Suprapubic skin (tissue), 4 donors: ENCODE data around the gene RGP1. TPM values are rescaled to one million over a fixed set of nuclear protein-coding genes. Genes with fewer than 3 reads are reported as not detected.

Experiments
- DNase-seq, 2 donors: peaks; one replicate each; pipeline ENCODE4 v3.0.0-alpha.2; 2019; ENCODE audit warnings: low spot score in 2 of 2
- H3K27ac ChIP-seq: fragments of 200-600 bp; sonication (generic); one replicate; pipeline ENCODE4 v1.5.1; 2019
- H3K27me3 ChIP-seq: fragments of 200-600 bp; sonication (generic); one replicate; pipeline ENCODE4 v1.5.1; 2019
- H3K36me3 ChIP-seq: fragments of 200-600 bp; sonication (generic); one replicate; pipeline ENCODE4 v1.5.1; 2019
- H3K4me1 ChIP-seq: fragments of 200-600 bp; sonication (generic); one replicate; pipeline ENCODE4 v1.5.1; 2019
- H3K4me3 ChIP-seq: fragments of 200-600 bp; sonication (generic); one replicate; pipeline ENCODE4 v1.5.1; 2019; ENCODE audit warnings: mild to moderate bottlenecking
- H3K9me3 ChIP-seq: fragments of 200-600 bp; sonication (generic); one replicate; pipeline ENCODE4 v1.5.1; 2019
- EP300 ChIP-seq: sonication (generic); formaldehyde crosslinking; IDR thresholded peaks from one replicate; pipeline ENCODE4 v1.6.1; 2017; ENCODE audit warnings: antibody characterized with exemption
- POLR2A ChIP-seq, 2 donors: fragments of 450-650 bp; IDR thresholded peaks; one replicate each; pipeline ENCODE4 v1.6.1; 2017; ENCODE audit warnings: antibody characterized with exemption in 2 of 2, mild to moderate bottlenecking in 2 of 2, moderate library complexity in 2 of 2
- POLR2AphosphoS5 ChIP-seq, 3 donors: sonication (generic); formaldehyde crosslinking; IDR thresholded peaks; one replicate each; pipeline ENCODE4 v1.6.1; 2017; ENCODE audit warnings: antibody characterized with exemption in 3 of 3
- WGBS: methylation state at CpG from one replicate; pipeline ENCODE4 v1.1.5; 2018; 5-methylcytosine and 5-hydroxymethylcytosine counted together
- total RNA-seq, 4 donors: library from RNA; depleted of rRNA; stranded (reverse); fragments of >200 nt; gene quantifications; one replicate each; pipeline ENCODE4 v1.1.0, GENCODE V29; 2016
- TF ChIP-seq, protein P1 (sequence below), 2 donors: fragments of 200-600 bp in 1 of 2; fragments of 450-650 bp in 1 of 2; sonication (generic) in 1 of 2; IDR thresholded peaks; one replicate each; pipeline ENCODE4 v1.5.1; 2016 to 2019; ENCODE audit warnings: antibody characterized with exemption in 2 of 2, mild to moderate bottlenecking in 1 of 2, moderate library complexity in 1 of 2

The RGP1 gene
- total RNA-seq, 4 donors from 2014 or later = 20.2 to 34.7 (median 27.7) TPM

DNA sequence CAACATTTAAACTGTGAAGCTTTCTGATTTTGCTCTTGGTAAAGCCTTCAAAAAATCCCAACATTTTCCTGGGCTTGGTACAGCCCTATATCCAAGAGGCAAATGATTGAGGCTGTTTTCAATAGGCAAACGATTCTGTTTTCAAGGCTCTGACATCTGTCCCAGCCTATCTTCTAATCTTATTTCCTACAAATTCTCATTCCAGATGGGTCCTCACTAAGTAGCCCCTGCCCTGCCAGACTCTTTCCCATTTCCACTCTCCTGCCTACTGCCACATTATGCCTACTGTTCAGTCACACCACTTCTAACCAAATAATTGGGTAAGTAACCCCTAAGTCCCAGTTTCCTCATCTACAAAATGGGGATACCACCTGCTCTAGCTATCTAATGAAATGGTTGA is 3.5 kb upstream of the RGP1 start:
- no peaks in the 10 kb centered on the region for H3K27me3 ChIP-seq
- 50% methylated on average over 1 of the region's 1 CpG for WGBS
- H3K4me1 ChIP-seq = peaks cover 49% of the 10 kb centered on the region
- TF ChIP-seq, protein P1, sequence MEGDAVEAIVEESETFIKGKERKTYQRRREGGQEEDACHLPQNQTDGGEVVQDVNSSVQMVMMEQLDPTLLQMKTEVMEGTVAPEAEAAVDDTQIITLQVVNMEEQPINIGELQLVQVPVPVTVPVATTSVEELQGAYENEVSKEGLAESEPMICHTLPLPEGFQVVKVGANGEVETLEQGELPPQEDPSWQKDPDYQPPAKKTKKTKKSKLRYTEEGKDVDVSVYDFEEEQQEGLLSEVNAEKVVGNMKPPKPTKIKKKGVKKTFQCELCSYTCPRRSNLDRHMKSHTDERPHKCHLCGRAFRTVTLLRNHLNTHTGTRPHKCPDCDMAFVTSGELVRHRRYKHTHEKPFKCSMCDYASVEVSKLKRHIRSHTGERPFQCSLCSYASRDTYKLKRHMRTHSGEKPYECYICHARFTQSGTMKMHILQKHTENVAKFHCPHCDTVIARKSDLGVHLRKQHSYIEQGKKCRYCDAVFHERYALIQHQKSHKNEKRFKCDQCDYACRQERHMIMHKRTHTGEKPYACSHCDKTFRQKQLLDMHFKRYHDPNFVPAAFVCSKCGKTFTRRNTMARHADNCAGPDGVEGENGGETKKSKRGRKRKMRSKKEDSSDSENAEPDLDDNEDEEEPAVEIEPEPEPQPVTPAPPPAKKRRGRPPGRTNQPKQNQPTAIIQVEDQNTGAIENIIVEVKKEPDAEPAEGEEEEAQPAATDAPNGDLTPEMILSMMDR (IDR thresholded peaks at IDR 0.05) = no peak
- TF ChIP-seq POLR2AphosphoS5 (IDR thresholded peaks at IDR 0.05) (no peak), POLR2A (IDR thresholded peaks at IDR 0.05) (no peak), EP300 (no peak)
- peak overlapping the region; percentile 83 for H3K4me3 ChIP-seq
- no peak overlapping the region for H3K27ac ChIP-seq
- H3K9me3 ChIP-seq = no peaks in the 10 kb centered on the region
- DNase-seq = no peak
- H3K36me3 ChIP-seq = peaks cover 43% of the 10 kb centered on the region

DNA sequence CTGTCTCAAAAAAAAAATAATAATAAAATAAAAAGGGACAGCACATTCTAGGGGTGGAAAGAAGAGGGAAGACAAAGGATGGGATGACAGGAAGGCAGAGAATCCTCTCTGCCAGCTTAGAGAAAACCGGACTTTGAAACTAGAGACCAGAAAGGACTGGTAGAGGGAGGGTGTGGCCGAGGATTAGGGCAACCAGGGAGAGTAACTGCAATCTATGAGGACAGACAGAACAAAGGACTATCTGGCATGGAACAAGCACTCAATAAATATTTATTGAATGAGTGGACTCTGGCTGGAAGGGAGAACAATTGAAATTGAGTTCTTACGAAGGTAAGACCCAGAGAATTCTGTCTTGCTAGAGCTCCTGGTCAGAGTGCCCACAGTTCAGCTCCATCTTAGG is 2.5 kb upstream of the RGP1 start:
- no peak for DNase-seq
- peaks cover 42% of the 10 kb centered on the region for H3K36me3 ChIP-seq
- no peaks in the 10 kb centered on the region for H3K9me3 ChIP-seq
- H3K4me3 ChIP-seq = peak overlapping the region; percentile 83
- no peak overlapping the region for H3K27ac ChIP-seq
- TF ChIP-seq POLR2A (IDR thresholded peaks at IDR 0.05) (no peak), POLR2AphosphoS5 (IDR thresholded peaks at IDR 0.05) (no peak)
- H3K4me1 ChIP-seq = peaks cover 51% of the 10 kb centered on the region
- WGBS = 50% methylated on average over 3 of the region's 3 CpGs
- no peaks in the 10 kb centered on the region for H3K27me3 ChIP-seq

DNA sequence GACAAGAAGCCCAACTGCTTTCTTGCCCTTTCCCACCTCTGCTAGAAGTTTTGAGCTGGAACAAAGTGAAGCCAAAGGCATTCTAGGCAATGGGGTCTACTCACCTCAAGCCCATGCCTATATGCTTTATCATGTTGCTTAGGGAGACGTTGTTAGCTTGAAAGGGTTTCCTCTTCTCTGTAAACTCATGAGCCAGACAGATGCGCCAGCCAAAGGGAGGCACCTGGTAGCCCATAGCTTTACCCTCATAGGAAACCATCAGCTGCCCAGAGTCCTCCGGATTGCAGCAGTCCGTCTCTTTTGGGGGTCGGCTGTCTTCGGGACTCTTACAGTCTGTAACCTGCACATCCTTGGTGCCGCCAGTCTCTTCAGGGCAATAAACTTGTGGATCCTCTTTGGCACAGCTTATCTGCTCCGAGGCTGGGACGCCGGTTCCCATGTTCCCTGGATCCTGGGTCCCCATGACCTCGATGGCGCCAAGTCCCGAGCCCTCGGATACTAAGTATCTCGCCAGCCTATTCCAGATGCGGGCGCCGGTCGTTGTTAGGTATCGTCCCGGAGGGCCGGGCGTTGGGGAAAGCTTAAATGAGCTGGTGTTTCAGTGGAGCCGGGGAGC is 737 bp upstream of the RGP1 start:
- Histone ChIP-seq H3K27me3 (no peaks in the 10 kb centered on the region), H3K9me3 (no peaks in the 10 kb centered on the region), H3K36me3 (peaks cover 42% of the 10 kb centered on the region), H3K4me3 (peak overlapping the region; percentile 83), H3K27ac (peak overlapping the region; percentile 83), H3K4me1 (peaks cover 51% of the 10 kb centered on the region)
- TF ChIP-seq POLR2AphosphoS5 (IDR thresholded peaks at IDR 0.05) = no peak
- DNase-seq = no peak
- WGBS = 1% methylated on average over 9 of the region's 24 CpGs

DNA sequence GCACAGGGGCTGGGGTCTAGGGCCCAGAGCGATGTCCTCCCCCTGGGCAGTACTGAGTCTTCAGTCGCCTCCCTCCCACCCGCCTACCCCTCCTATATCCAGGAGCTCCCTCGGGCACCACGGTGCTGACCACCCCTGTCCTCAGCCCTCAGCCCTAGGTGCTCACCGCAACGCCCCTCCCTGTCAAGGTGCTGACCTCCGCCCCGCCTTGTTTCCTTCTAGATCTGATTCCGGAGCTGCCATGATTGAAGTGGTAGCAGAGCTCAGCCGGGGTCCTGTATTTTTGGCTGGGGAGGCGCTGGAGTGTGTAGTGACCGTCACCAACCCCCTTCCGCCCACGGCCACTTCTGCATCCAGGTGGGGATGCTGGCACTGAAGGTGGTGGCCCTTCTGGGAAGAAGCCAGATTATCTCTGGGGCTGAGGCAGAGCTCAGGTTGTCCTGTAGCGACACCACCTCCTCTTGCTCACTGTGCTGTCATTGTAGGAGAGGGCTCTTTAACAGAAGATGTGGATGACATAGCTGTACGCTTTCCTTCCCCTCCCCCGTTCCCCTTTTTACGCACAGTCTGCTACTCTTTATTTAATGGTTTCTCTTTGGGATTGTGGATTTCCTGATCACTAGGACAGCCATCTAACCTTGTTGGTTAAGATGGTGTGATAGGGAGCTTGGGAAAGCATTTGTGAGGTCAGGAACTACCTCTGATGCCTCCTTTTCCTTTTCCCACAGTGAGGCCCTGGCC is 598 bp downstream of the RGP1 start:
- Histone ChIP-seq H3K27ac (peak overlapping the region; percentile 83), H3K27me3 (no peaks in the 10 kb centered on the region), H3K4me3 (peak overlapping the region; percentile 83), H3K9me3 (no peaks in the 10 kb centered on the region), H3K4me1 (peaks cover 48% of the 10 kb centered on the region), H3K36me3 (peaks cover 42% of the 10 kb centered on the region)
- TF ChIP-seq POLR2AphosphoS5 (IDR thresholded peaks at IDR 0.05) (no peak), POLR2A (IDR thresholded peaks at IDR 0.05) (no peak), EP300 (no peak)
- TF ChIP-seq, protein P1 (IDR thresholded peaks at IDR 0.05) = no peak
- 5% methylated on average over 8 of the region's 19 CpGs for WGBS
- peak in 1 of 2 donors; percentile 67 for DNase-seq

DNA sequence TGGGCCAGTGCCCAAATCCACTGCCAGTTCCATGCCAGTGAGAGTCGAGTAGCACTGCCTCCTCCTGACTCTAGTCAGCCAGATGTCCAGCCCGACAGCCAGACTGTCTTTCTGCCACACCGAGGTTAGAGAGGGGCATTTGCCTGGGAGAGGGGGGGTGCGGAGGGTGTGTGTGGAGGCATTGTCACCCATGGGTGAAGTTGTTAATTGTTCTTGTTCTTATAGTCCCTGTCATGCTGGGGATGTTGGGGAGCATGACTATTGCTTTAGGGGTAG is 1.1 kb downstream of the RGP1 start:
- Histone ChIP-seq H3K36me3 (peaks cover 44% of the 10 kb centered on the region), H3K4me3 (peak overlapping the region; percentile 83), H3K27me3 (no peaks in the 10 kb centered on the region), H3K27ac (peak overlapping the region; percentile 83), H3K4me1 (peaks cover 43% of the 10 kb centered on the region), H3K9me3 (no peaks in the 10 kb centered on the region)
- no peak for TF ChIP-seq POLR2AphosphoS5 (IDR thresholded peaks at IDR 0.05)
- TF ChIP-seq EP300 = no peak
- TF ChIP-seq POLR2A (IDR thresholded peaks at IDR 0.05) = no peak
- TF ChIP-seq, protein P1 (IDR thresholded peaks at IDR 0.05) = no peak
- no peak for DNase-seq
- 86% methylated on average over 2 of the region's 4 CpGs for WGBS

DNA sequence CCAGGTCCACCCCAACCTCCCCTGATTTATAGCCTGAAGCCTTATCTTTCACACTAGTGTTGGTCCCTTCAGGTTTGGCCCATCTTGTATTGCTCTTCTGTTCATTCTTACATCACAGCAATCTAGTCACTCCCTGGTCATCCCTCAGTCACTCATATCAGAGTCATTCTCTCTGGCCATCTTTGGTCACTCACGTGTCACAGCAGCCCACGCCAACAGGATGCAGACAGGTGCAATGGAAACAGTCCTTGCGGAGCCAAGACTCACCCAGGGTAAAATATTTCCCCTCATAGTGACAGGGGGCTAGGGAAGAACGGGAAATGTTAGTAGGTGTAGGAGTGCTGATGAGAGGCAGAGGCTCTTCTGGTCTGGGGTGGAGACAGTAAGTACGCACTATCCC is 4.4 kb downstream of the RGP1 start:
- TF ChIP-seq EP300 (no peak), POLR2A (IDR thresholded peaks at IDR 0.05) (no peak), POLR2AphosphoS5 (IDR thresholded peaks at IDR 0.05) (no peak)
- TF ChIP-seq, protein P1 (IDR thresholded peaks at IDR 0.05) = no peak
- H3K4me3 ChIP-seq = no peak overlapping the region
- H3K4me1 ChIP-seq = peaks cover 40% of the 10 kb centered on the region
- H3K27ac ChIP-seq = no peak overlapping the region
- 93% methylated on average over 5 of the region's 5 CpGs for WGBS
- no peaks in the 10 kb centered on the region for H3K27me3 ChIP-seq
- H3K36me3 ChIP-seq = peaks cover 45% of the 10 kb centered on the region
- no peak for DNase-seq
- H3K9me3 ChIP-seq = no peaks in the 10 kb centered on the region
